Osteoblast (primary cell): ENCODE measurements around the gene OR8D2. TPM values are rescaled to one million over a fixed set of nuclear protein-coding genes. Genes with fewer than 3 reads are reported as not detected.

Source experiments
- total RNA-seq: library from RNA; depleted of rRNA; stranded (reverse); fragments of >200 nt; gene quantifications from 2 replicates; pipeline ENCODE4 v1.2.3, GENCODE V29; 2012

OR8D2 gene
- total RNA-seq, 1 donor, result not detected

Other genes with a start within 250 kb of the OR8D2 start
- 12.3 and 17.4 TPM in 2 replicates for gene VWA5A, start 204.7 kb downstream of the OR8D2 start, total RNA-seq
- not detected in 2 replicates for gene OR10D3, start 136.9 kb downstream of the OR8D2 start, total RNA-seq
- gene OR8G1, start 79.1 kb downstream of the OR8D2 start, total RNA-seq, result not detected in 2 replicates
- gene OR8G5, start 63.8 kb downstream of the OR8D2 start, total RNA-seq, result not detected in 2 replicates
- not detected in 2 replicates for gene OR8D1, start 6.2 kb downstream of the OR8D2 start, total RNA-seq
- gene OR8B2, start 64.3 kb upstream of the OR8D2 start, total RNA-seq, result not detected in 2 replicates
- not detected in 2 replicates for gene OR8B3, start 78.8 kb upstream of the OR8D2 start, total RNA-seq
- not detected in 2 replicates for gene OR8B4, start 104.7 kb upstream of the OR8D2 start, total RNA-seq
- gene OR8B8, start 125.5 kb upstream of the OR8D2 start, total RNA-seq, result not detected in 2 replicates
- not detected in 2 replicates for gene OR8B12, start 223.5 kb upstream of the OR8D2 start, total RNA-seq
- not detected in 2 replicates for gene OR8A1, start 249.8 kb upstream of the OR8D2 start, total RNA-seq